Nephron (organoid): ENCODE data around the gene SNIP1.
A peak's percentile ranks its signal among the peaks of the same experiment; 100 is the strongest.

Source experiments
- H3K27ac Mint-ChIP-seq, 3 experiments: 2 replicates each; pipeline ENCODE4 v1.8.0; 2020; ENCODE audit warnings: mixed read lengths in 3 of 3, mild to moderate bottlenecking in 2 of 3, moderate library complexity in 1 of 3
- H3K27me3 Mint-ChIP-seq: 2 replicates; pipeline ENCODE4 v1.8.0; 2021; ENCODE audit warnings: low read depth, mild to moderate bottlenecking, moderate library complexity, mixed read lengths
- H3K36me3 Mint-ChIP-seq: 2 replicates; pipeline ENCODE4 v1.8.0; 2020; ENCODE audit warnings: low read depth, mixed read lengths
- H3K4me1 Mint-ChIP-seq: 2 replicates; pipeline ENCODE4 v1.8.0; 2020; ENCODE audit warnings: mixed read lengths
- H3K4me3 Mint-ChIP-seq, 3 experiments: 2 replicates each; pipeline ENCODE4 v1.8.0; 2020; ENCODE audit warnings: mild to moderate bottlenecking in 3 of 3, mixed read lengths in 3 of 3, moderate library complexity in 2 of 3
- H3K9me3 Mint-ChIP-seq: 2 replicates; pipeline ENCODE4 v1.8.0; 2020; ENCODE audit warnings: mixed read lengths
- TF ChIP-seq, protein P1 (sequence below), 3 experiments: fragments of 200-600 bp; sonication (generic); IDR thresholded peaks; one replicate each; pipeline ENCODE4 v1.5.0; 2021; ENCODE audit warnings: antibody characterized with exemption in 3 of 3; ENCODE audit not compliant: unreplicated experiment in 3 of 3

The SNIP1 gene, protein sequence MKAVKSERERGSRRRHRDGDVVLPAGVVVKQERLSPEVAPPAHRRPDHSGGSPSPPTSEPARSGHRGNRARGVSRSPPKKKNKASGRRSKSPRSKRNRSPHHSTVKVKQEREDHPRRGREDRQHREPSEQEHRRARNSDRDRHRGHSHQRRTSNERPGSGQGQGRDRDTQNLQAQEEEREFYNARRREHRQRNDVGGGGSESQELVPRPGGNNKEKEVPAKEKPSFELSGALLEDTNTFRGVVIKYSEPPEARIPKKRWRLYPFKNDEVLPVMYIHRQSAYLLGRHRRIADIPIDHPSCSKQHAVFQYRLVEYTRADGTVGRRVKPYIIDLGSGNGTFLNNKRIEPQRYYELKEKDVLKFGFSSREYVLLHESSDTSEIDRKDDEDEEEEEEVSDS

GRCh38 chr1:37553927-37554808 lies at the start of gene SNIP1:
Gene SNIP1 (minus strand): TSS chr1:37554293. CDS start chr1:37554229, 64 bp downstream.
- H3K4me1 Mint-ChIP-seq: peaks cover 47% of the 10 kb centered on the region
- peak within 1 kb of the TSS; percentile 63 to 96 (median 93) for H3K27ac Mint-ChIP-seq
- peak within 1 kb of the TSS; percentile 99 to 100 (median 99) for H3K4me3 Mint-ChIP-seq
- no peaks in the 10 kb centered on the region for H3K9me3 Mint-ChIP-seq
- TF ChIP-seq, protein P1, sequence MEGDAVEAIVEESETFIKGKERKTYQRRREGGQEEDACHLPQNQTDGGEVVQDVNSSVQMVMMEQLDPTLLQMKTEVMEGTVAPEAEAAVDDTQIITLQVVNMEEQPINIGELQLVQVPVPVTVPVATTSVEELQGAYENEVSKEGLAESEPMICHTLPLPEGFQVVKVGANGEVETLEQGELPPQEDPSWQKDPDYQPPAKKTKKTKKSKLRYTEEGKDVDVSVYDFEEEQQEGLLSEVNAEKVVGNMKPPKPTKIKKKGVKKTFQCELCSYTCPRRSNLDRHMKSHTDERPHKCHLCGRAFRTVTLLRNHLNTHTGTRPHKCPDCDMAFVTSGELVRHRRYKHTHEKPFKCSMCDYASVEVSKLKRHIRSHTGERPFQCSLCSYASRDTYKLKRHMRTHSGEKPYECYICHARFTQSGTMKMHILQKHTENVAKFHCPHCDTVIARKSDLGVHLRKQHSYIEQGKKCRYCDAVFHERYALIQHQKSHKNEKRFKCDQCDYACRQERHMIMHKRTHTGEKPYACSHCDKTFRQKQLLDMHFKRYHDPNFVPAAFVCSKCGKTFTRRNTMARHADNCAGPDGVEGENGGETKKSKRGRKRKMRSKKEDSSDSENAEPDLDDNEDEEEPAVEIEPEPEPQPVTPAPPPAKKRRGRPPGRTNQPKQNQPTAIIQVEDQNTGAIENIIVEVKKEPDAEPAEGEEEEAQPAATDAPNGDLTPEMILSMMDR (IDR thresholded peaks at IDR 0.05; ENCODE audit: unreplicated experiment in 3 of 3): no peak
- H3K27me3 Mint-ChIP-seq: no peaks in the 10 kb centered on the region
- peaks cover 30% of the 10 kb centered on the region for H3K36me3 Mint-ChIP-seq

DNA sequence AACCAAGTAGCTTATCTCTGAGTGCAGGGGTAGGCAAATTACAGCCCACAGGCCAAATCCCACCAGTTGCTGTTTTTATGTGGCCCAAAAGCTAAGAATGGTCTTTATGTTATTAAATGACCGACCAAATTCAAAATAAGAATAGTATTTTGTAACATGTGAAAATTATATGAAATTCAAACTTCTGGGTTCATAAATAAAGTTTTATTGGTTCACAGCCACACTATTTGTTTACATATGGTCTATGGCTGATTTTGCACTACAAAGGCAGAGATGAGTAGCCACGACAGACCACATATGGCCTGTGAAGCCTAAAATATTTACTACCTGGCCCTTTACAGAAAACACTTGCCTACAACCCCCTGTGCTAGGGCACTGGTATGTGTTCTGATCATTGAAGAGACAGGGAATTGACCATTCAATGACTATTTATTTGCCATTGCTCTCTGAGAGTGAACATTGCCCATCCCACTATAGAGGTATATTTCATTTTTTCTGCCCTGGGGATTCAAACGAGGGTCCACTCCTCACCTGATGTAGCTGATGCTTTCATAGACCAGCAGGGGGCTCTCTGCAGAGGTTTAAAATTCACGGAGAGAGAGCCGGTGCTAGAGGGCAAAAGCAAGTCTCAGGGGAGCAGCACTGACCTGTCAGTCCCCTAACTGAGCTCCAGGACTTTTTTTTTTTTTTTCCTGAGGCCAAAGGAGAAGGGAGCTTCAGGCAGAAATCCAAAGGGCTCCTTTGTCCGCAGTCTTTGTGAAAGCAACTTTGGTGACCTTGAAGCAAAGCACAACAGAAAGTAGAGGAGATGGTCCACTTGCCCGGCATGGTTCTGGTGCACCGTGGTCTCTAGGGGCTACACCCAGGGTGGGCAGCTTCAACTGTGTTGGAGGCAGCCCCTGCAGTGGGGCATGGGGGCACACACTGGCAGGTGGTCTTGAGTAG lies 48.9 kb upstream of the SNIP1 start:
- TF ChIP-seq, protein P1 (IDR thresholded peaks at IDR 0.05; ENCODE audit: unreplicated experiment in 3 of 3): peak; percentile 65 to 68 (median 68)
- Mint-ChIP-seq H3K36me3 (no peaks in the 10 kb centered on the region), H3K27ac (no peak overlapping the region), H3K4me1 (peaks cover 21% of the 10 kb centered on the region), H3K4me3 (no peak overlapping the region), H3K9me3 (no peaks in the 10 kb centered on the region), H3K27me3 (peaks cover 23% of the 10 kb centered on the region)

DNA sequence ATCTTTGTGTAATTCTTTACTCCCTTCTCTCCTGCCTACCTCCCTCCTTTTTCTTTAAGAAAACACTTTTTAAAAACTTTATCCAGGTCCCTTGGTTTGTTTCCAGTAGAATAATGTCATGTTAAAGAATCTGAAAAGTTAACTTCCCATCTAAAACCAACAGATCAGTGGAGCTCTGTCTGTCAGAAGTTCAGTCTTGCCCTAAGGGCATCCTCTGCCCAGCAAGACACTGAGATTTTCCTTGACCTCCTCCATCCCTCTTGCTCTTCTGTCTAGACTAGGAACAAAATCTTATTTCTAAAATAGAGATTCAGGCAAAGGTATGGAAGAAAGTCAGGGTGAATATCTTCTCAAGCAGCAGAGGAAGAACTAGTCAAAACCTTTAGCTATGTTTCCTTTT lies 47.3 kb upstream of the SNIP1 start:
- Mint-ChIP-seq H3K4me3 (peak overlapping the region in 1 of 3 experiments; percentile 10), H3K4me1 (peaks cover 29% of the 10 kb centered on the region), H3K9me3 (no peaks in the 10 kb centered on the region), H3K27ac (peak overlapping the region; percentile 9 to 68 (median 43)), H3K36me3 (no peaks in the 10 kb centered on the region), H3K27me3 (peaks cover 23% of the 10 kb centered on the region)
- TF ChIP-seq, protein P1 (IDR thresholded peaks at IDR 0.05; ENCODE audit: unreplicated experiment in 3 of 3): no peak

- peak overlapping the region in 1 of 3 experiments; percentile 30 for H3K4me3 Mint-ChIP-seq
- H3K27ac Mint-ChIP-seq: peak overlapping the region; percentile 70 to 78 (median 76)
- no peaks in the 10 kb centered on the region for H3K9me3 Mint-ChIP-seq
- peaks cover 42% of the 10 kb centered on the region for H3K4me1 Mint-ChIP-seq
- no peaks in the 10 kb centered on the region for H3K36me3 Mint-ChIP-seq
- H3K27me3 Mint-ChIP-seq: peaks cover 20% of the 10 kb centered on the region
- TF ChIP-seq, protein P1 (IDR thresholded peaks at IDR 0.05; ENCODE audit: unreplicated experiment in 3 of 3): no peak
These were observed 45.8 kb upstream of the SNIP1 start for GRCh38 chr1:37599940-37600339.

GRCh38 chr1:37596182-37596667 lies 42.1 kb upstream of the SNIP1 start:
- Mint-ChIP-seq H3K27ac (peak overlapping the region; percentile 87 to 97 (median 95)), H3K4me1 (peaks cover 41% of the 10 kb centered on the region), H3K36me3 (peaks cover 13% of the 10 kb centered on the region), H3K27me3 (peaks cover 1% of the 10 kb centered on the region), H3K9me3 (no peaks in the 10 kb centered on the region), H3K4me3 (peak overlapping the region; percentile 99 to 100 (median 100))
- TF ChIP-seq, protein P1 (IDR thresholded peaks at IDR 0.05; ENCODE audit: unreplicated experiment in 3 of 3): no peak
